Gastrocnemius medialis (tissue), 4 donors: Measurements from ENCODE around the gene DDX31.

Experiments used
- CTCF ChIP-seq, 5 experiments: fragments of 450-650 bp in 3 of 5; fragments of 200-600 bp in 2 of 5; sonication (generic) in 2 of 5; IDR thresholded peaks in 4 of 5; conservative IDR thresholded peaks in 1 of 5; 1 replicate in 4 of 5; 2 replicates in 1 of 5; pipeline ENCODE4 v1.5.1; 2016 to 2019; ENCODE audit warnings: antibody characterized with exemption in 5 of 5, mild to moderate bottlenecking in 3 of 5, moderate library complexity in 3 of 5
- POLR2A ChIP-seq, 2 donors: fragments of 450-650 bp; IDR thresholded peaks; one replicate each; pipeline ENCODE4 v1.6.1; 2017; ENCODE audit warnings: antibody characterized with exemption in 2 of 2, mild to moderate bottlenecking in 2 of 2, moderate library complexity in 2 of 2

GRCh38 chr9:132586830-132587591 is 82.8 kb downstream of the DDX31 start:
- no peak for TF ChIP-seq POLR2A (IDR thresholded peaks at IDR 0.05)
- no peak for TF ChIP-seq CTCF (IDR thresholded peaks at IDR 0.05 in 4 of 5, conservative IDR thresholded peaks at IDR 0.05 in 1 of 5)
